ENCODE measurements around the gene ETFDH.

The ETFDH gene

GRCh38 chr4:158671915-158672806 lies at the start of gene ETFDH:
TSS of gene ETFDH (plus strand) at chr4:158672296. CDS start at chr4:158672457, 161 bp downstream.
- DNase-seq (ENCODE audit: low spot score): peak; percentile 96
- peak within 1 kb of the TSS; percentile 93 for H3K27ac ChIP-seq
- CTCF ChIA-PET: interaction anchor here (0.5 to 0.8 kb wide), 5 partner anchors 14 to 1749 kb away, joined by 3 to 5 read pairs (median 3); no protein-coding TSS in a partner anchor
- peak; percentile 88 for TF ChIP-seq CTCF (conservative IDR thresholded peaks at IDR 0.05; ENCODE audit: low read depth)
- POLR2A ChIA-PET (ENCODE audit: low non-redundant PET): no interaction called here

DNA sequence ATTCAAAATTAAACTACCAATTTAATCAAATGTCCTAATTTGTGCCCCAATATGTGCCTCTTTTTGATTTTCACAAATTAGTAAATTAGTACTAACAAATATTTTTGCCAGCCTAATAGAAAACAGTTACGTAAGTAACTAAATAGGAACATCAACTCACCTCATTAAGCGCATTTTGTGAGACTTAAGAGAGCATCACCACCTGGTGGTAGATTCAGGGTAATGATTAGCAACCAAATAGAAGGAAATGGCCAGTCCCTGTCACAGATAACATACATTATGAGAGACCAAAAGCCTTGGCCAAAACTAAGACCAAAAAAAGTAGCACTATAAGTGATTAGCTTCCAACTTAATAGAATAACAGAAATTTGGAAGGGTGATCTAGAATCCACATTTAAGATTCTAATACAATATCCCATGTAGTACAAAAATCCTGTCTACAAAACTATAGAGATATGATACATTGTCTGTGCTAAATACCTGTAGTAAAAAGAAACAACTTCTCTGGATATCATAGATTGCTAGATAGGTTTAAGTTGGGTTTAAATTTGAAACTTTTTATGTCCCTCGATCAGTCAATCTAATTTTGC lies 47.1 kb upstream of the ETFDH start:
- peak; percentile 54 for DNase-seq (ENCODE audit: low spot score)
- peak; percentile 78 for TF ChIP-seq CTCF (conservative IDR thresholded peaks at IDR 0.05; ENCODE audit: low read depth)
- ChIA-PET CTCF (interaction anchor here (0.6 to 2.1 kb wide), 5 partner anchors 214 to 675 kb away, joined by 3 to 11 read pairs (median 5); no protein-coding TSS in a partner anchor), POLR2A (ENCODE audit: low non-redundant PET) (no interaction called here)
- no peak overlapping the region for H3K27ac ChIP-seq

DNA sequence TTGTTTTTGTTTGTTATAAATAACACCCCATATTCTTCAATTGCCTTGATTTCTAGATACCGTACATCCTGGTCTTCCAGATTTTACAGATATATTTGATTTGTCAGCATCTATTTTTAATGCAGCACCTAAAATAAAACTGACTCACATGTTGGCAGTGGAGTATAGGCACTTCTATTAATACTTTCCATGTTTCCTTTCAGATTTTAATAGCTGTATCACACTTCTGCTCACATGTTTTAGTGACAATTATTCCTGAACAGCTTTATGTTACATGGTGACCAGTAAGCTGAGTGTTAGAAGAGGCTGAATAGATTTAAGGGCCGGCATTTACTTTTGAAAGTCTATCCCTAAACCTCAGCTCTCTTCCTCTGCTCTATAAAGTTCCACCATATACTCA lies 46.6 kb upstream of the ETFDH start:
- TF ChIP-seq CTCF (conservative IDR thresholded peaks at IDR 0.05; ENCODE audit: low read depth): no peak
- ChIA-PET CTCF (interaction anchor here (0.6 to 2.1 kb wide), 5 partner anchors 17 to 675 kb away, joined by 3 to 11 read pairs (median 4); no protein-coding TSS in a partner anchor), POLR2A (ENCODE audit: low non-redundant PET) (no interaction called here)
- H3K27ac ChIP-seq: no peak overlapping the region
- DNase-seq (ENCODE audit: low spot score): no peak

GRCh38 chr4:158630893-158631292 lies 41.2 kb upstream of the ETFDH start:
- TF ChIP-seq CTCF (conservative IDR thresholded peaks at IDR 0.05; ENCODE audit: low read depth): no peak
- DNase-seq (ENCODE audit: low spot score): peak; percentile 10
- no peak overlapping the region for H3K27ac ChIP-seq
- ChIA-PET POLR2A (ENCODE audit: low non-redundant PET) (no interaction called here), CTCF (no interaction called here)

GRCh38 chr4:158636619-158637018 lies 35.5 kb upstream of the ETFDH start:
- CTCF ChIA-PET: no interaction called here
- no peak for TF ChIP-seq CTCF (conservative IDR thresholded peaks at IDR 0.05; ENCODE audit: low read depth)
- POLR2A ChIA-PET (ENCODE audit: low non-redundant PET): no interaction called here
- no peak overlapping the region for H3K27ac ChIP-seq
- no peak for DNase-seq (ENCODE audit: low spot score)

GRCh38 chr4:158644356-158644755 lies 27.7 kb upstream of the ETFDH start:
- CTCF ChIA-PET: no interaction called here
- no peak overlapping the region for H3K27ac ChIP-seq
- POLR2A ChIA-PET (ENCODE audit: low non-redundant PET): no interaction called here
- no peak for TF ChIP-seq CTCF (conservative IDR thresholded peaks at IDR 0.05; ENCODE audit: low read depth)
- DNase-seq (ENCODE audit: low spot score): no peak
